Bone marrow (tissue), 2 donors: ENCODE measurements around the gene PLPPR3.

Source experiments
- DNase-seq, 2 donors: peaks; one replicate each; lab custom pipeline; 2025; lab: John Stamatoyannopoulos, UW

Gene PLPPR3

GRCh38 chr19:821825-822503, at the start of gene PLPPR3:
Gene PLPPR3, minus strand, starts transcription at chr19:821955. Its CDS starts 396 bp downstream, at chr19:821559.
- no peak for DNase-seq

GRCh38 chr19:870963-871401, 49.2 kb upstream of the PLPPR3 start:
- DNase-seq = no peak

- DNase-seq = no peak
Observed at GRCh38 chr19:870314-870713, 48.6 kb upstream of the PLPPR3 start.

- DNase-seq = no peak
Observed at GRCh38 chr19:869245-870177, 47.8 kb upstream of the PLPPR3 start.

GRCh38 chr19:868458-869244, 46.9 kb upstream of the PLPPR3 start:
- DNase-seq = no peak

GRCh38 chr19:867855-868457, 46.2 kb upstream of the PLPPR3 start:
- no peak for DNase-seq

- no peak for DNase-seq
Observed at GRCh38 chr19:867301-867793, 45.6 kb upstream of the PLPPR3 start.

GRCh38 chr19:866769-867300, 45.1 kb upstream of the PLPPR3 start:
- no peak for DNase-seq

- DNase-seq = no peak
Observed at GRCh38 chr19:863315-863620, 41.5 kb upstream of the PLPPR3 start.

GRCh38 chr19:862581-863314, 41.0 kb upstream of the PLPPR3 start:
- peak in 1 of 2 donors; percentile 48 for DNase-seq

GRCh38 chr19:861756-862580, 40.2 kb upstream of the PLPPR3 start:
- DNase-seq = peak; percentile 32 to 64

- no peak for DNase-seq
Observed at GRCh38 chr19:861141-861755, 39.5 kb upstream of the PLPPR3 start.

- peak; percentile 13 to 60 for DNase-seq
Observed at GRCh38 chr19:858868-859843, 37.4 kb upstream of the PLPPR3 start, which contains the start of gene CFD. Gene CFD, plus strand, starts transcription at chr19:859664. Its CDS starts 26 bp downstream, at chr19:859690.

- no peak for DNase-seq
Observed at GRCh38 chr19:858284-858683, 36.5 kb upstream of the PLPPR3 start.

- no peak for DNase-seq
Observed at GRCh38 chr19:855566-856120, 33.9 kb upstream of the PLPPR3 start.

GRCh38 chr19:855142-855541, 33.4 kb upstream of the PLPPR3 start:
- DNase-seq = no peak

- DNase-seq = no peak
Observed at GRCh38 chr19:854549-854948, 32.8 kb upstream of the PLPPR3 start.
